HG03097 (cell line): ENCODE measurements around the gene AP1AR.

Experiments
- ATAC-seq: cut with Tn5 transposase; IDR thresholded peaks from one replicate; pipeline ENCODE4 v1.9.1; 2021; ENCODE audit not compliant: unreplicated experiment, low FRiP score

Gene AP1AR

GRCh38 chr4:112219826-112220366 is 11.7 kb upstream of the AP1AR start:
- ATAC-seq: no peak

DNA sequence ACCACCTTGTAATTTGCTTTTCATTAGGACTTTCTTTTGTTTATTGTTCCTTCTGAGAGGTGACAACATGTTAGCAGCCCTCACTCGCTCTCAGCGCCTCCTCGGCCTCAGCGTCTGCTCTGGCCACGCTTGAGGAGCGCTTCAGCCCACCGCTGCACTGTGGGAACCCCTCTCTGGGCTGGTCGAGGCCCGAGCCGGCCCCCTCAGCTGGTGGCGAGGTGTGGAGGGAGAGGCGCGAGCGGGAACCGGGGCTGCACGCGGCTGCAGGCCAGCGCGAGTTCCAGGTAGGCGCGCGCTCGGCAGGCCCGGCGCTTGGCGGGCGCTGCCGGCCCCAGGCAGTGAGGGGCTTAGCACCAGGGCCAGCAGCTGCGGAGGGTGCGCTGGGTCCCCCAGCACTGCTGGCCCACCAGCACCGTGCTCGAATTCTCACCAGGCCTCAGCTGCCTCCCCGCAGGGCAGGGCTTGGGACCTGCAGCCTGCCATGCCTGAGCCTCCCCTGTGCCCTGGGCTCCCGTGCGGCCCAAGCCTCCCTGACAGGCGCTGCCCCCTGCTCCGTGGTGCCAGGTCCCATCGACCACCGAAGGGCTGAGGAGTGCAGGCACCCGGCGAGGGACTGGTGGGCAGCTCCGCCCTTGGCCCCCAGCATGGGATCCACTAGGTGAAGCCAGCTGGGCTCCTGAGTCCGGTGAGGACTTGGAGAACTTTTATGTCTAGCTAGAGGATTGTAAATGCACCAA is 9.2 kb upstream of the AP1AR start:
- ATAC-seq: no peak

DNA sequence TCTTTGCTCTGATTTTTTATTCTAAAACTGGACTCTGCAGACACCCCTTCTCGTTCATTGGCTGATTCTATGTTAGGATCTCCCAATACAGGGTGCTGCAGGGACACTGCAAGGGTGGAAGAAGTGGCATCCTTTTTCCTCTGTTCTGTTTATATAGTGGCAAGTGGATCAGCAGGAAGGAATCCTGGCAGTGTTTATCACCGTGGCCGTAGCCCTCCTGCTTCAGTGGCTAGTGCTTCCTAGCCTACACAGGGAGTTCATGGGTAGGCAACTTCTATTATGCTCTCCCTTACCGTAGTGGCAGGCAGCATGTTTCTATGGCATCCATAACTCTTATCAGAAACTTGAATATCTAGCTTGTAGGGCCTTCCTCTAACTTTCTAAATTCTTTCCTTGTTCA is 6.4 kb upstream of the AP1AR start:
- ATAC-seq: no peak

- peak; percentile 90 for ATAC-seq
These were observed 458 bp upstream of the AP1AR start for GRCh38 chr4:112230879-112231778.

DNA sequence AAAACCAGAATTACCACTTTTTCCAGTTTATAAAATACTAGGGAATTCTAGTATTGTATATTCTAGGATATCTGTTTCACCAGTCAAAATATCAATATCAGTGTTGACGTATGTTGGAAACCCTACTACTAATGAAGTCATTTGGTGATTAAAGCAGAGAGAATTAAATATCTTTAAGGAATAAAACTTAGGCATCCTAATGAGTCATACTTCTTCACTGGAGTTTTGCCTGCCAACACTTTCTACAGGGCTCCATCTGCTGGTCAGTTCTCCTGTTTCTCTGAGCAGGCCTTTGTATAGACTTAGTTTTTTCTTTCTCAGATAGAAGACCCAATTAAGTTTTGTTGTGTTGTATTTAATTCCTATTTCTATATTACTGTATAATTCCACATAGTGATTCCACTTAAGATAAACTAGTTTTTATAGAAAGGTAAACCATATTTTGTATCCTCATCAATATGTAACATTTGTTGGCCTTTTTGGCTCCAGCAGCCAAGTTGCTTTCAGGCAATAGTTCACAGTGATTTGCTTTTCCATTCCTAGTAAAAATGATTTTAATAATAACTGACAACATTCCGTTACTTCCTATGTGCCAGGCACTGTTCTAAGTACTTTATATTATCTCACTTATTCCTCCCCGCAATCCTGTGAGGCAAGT is 3.5 kb downstream of the AP1AR start:
- no peak for ATAC-seq

DNA sequence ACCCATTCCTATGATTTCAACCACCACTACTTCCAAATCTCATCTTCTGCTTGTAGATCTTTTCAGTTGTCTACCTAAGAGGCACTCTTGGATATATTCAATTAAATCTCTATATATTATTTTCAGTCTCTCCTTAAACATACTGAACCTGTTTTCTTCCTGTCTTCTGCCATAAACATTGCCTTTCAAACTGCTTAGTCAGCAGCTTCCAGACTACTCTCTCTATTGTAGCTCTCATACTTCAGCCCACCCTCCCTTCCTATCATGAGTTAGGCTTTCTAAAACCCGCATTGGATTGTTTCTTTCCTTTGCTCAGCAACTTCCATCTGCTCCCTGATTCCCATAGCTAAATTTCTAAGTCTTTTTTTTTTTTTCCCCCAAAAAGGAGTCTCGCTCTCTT is 4.5 kb downstream of the AP1AR start:
- ATAC-seq: no peak

DNA sequence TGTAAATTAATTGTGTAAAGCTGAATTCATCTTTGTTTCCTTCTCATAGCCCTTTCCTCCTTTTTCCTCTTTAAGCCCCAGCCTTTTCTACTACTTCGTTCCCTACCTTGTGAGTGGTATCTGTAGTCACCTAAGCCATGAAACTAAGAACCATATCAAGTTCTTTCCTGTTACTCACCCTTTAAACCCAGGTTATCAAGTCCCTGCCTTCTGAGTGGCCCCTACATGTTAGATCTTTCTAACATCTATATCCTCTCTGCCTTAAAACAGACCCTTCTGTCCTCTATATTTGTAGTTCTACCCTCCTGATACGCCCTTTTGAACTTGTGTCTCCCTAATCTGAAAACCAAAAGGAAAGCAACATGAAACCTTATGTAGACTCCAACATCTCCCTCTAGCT is 7.2 kb downstream of the AP1AR start:
- ATAC-seq: no peak

- no peak for ATAC-seq
These were observed 13.8 kb downstream of the AP1AR start for GRCh38 chr4:112245383-112245782.

DNA sequence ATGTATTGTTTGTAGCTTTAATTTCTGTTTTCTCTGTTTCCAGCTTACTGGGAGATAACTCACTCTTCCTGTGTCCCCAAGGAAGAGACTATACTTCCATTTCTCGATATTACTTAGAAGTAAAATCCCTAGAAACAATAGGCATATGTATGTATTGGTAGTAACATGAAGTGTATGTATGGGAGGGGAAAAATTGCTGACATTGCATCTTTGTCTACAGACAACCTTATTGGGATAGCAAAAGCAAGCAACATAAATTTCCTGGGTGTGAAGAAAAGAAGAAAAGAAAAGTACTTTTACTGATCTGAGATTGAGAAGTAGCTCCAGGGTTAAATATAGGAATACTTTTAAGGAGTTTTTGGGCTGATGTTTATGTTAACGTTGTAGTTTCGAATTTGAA is 15.4 kb downstream of the AP1AR start:
- ATAC-seq: no peak

DNA sequence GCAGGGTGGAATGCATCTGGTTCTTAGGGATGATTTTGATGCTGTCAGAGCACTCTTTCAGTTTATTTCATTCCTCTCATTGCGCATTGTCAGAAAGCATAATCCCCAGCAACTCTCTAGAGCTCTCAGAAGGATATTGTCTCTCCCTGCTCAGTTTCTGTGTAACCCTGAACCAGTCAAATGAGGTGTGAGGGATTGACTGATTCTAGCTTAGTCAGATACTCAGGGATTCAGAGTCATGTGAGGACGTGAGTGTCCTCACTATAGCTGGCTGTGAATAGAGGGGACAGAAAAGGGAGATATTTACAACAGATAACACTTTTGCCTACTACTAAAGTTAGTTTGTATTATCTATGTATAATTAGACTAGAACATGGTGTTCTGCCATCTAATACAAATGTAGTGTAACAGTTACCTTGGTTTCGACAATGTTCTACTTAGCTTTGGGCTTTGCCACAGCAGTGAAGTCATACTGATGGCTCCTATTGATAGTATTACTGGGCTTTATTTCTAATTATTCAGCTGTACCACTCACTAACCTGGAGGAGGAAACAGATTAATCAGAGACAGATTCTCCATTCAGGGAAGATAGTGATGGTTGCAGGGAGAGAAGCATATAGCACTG is 19.5 kb downstream of the AP1AR start:
- no peak for ATAC-seq

- ATAC-seq: no peak
These were observed 20.6 kb downstream of the AP1AR start for GRCh38 chr4:112252234-112252633.

DNA sequence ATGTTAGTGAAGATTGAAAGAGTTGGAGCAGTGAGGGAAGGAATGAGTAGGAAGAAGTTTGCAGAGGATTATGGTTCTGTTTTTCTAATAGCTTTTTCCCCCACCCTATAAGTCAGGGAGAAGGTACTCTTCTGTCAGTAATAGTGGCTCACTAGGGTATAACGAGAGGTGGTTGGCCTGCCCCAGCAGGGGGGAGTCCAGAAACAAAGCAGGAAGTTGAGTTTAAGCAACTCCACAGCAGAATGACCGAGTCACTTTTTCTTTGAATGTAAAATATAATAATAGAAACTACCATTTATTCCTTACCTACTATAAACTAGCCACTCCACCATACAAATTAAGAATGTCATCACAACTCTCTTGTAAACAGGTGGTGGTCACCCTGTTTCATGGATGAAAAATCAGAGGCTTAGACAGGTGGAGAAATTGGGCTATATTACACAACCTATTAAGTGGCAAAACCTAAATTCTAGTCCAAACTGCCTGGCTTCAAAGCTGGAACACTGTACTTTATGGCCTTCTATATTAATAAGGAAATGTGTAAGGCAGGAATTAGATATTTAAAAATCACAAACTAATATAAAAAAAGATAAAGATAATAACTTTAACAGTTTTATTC is 21.9 kb downstream of the AP1AR start:
- peak; percentile 88 for ATAC-seq

- no peak for ATAC-seq
These were observed 25.5 kb downstream of the AP1AR start for GRCh38 chr4:112257098-112257497.

DNA sequence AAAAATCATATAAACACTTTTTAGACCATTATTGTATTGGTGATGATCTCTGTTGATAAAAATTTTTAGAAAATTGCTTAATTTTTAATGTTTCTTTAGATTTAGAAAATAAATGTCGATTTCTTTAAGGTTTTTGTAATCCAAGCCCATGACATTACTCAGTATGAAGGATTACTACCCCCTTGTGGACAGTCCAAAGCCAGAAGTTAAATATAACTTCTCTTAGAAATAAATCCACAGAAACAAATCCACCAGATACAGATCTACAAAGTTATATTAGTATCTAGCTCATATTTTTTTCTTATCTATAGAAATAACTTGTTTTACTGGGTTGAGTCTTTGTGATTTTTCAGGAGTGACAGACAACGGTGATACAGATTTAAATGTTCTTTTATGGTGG is 35.2 kb downstream of the AP1AR start:
- no peak for ATAC-seq

DNA sequence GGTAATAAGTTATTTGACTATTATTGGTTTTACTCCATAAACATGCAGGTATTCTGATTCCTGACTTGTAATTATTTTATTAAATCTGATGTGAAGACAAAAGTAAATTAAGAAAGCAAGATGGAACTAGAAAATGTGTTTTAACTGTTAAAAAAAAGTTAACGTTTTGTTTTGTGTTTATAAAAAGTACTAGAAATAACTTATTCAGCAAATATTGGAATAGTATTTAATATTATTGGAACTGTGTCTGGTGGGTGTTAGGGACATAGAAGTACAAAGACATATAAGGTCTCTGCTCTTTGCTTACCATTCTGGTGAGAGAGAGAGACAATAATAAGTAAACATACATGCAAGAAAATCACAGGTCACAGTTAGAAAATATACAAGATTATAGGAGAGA is 38.5 kb downstream of the AP1AR start:
- no peak for ATAC-seq

- ATAC-seq: no peak
These were observed 39.2 kb downstream of the AP1AR start for GRCh38 chr4:112270640-112271421.

GRCh38 chr4:112272292-112272691 is 40.7 kb downstream of the AP1AR start:
- no peak for ATAC-seq

DNA sequence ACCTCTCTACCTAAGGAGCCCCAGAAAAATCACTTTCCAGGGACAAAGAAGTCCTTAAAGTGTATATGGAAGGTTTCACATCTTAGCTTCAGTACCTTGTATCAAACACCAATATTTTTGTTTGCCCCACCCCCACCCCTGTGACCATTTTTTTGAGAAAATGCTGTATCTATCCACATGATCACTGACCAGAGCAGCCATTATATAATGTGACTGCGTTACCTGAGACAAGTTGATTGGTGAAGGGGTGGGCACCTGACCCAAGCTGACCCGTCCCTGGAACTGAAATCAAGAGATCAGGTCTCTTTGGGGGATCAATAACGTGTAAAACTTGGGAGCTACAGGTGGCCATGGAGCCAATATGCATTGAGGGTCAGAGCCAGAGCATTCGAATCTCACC is 43.4 kb downstream of the AP1AR start:
- ATAC-seq: no peak

- no peak for ATAC-seq
These were observed 44.5 kb downstream of the AP1AR start for GRCh38 chr4:112276113-112276512.
